H1 (cell line): ENCODE results near the gene OR4P4. TPM values are rescaled to one million over a fixed set of nuclear protein-coding genes. Genes with fewer than 3 reads are reported as not detected.

Source experiments
- CTCF ChIA-PET: fragments of 300-600 bp; sonication (Branson Sonifier 250); formaldehyde crosslinking; loops from one replicate; lab custom pipeline; 2021; ENCODE audit not compliant: partially characterized antibody; lab: Charles Lee
- POLR2A ChIA-PET: fragments of 300-600 bp; sonication (Branson Sonifier 250); formaldehyde crosslinking; loops from one replicate; lab custom pipeline; 2021; ENCODE audit warnings: inconsistent platforms; ENCODE audit not compliant: partially characterized antibody; lab: Charles Lee
- DNase-seq, 2 experiments: peaks; one replicate each; pipeline versions ENCODE4 v3.0.0 to v3.0.0-alpha.2; 2010 to 2022; ENCODE audit warnings: low spot score in 2 of 2, low read depth in 1 of 2, mixed read lengths in 1 of 2
- FAIRE-seq: peaks from 2 replicates; lab custom pipeline; 2011; peaks lifted over from hg19 to GRCh38; lab: Jason Lieb, UNC
- H2AFZ ChIP-seq: 2 replicates; pipeline ENCODE4 v1.8.1; 2012; ENCODE audit warnings: low read length, inconsistent platforms
- H2AK5ac ChIP-seq: 2 replicates; pipeline ENCODE4 v1.6.1; 2013; ENCODE audit warnings: low read depth, low read length
- H2BK120ac ChIP-seq: replicated peaks from 2 replicates; pipeline ENCODE3; 2013; ENCODE audit warnings: low read depth, low read length, inconsistent platforms
- H2BK12ac ChIP-seq: 2 replicates; pipeline ENCODE4 v1.6.1; 2013; ENCODE audit warnings: low read depth, low read length
- H2BK15ac ChIP-seq: 2 replicates; pipeline ENCODE4 v1.6.1; 2013; ENCODE audit warnings: low read length
- H2BK20ac ChIP-seq: 2 replicates; pipeline ENCODE4 v1.6.1; 2013; ENCODE audit warnings: low read length
- H2BK5ac ChIP-seq: 2 replicates; pipeline ENCODE4 v1.6.1; 2013; ENCODE audit warnings: low read depth, low read length
- H3K14ac ChIP-seq: 2 replicates; pipeline ENCODE4 v1.6.1; 2013; ENCODE audit warnings: inconsistent platforms; ENCODE audit not compliant: insufficient read length
- H3K18ac ChIP-seq: 2 replicates; pipeline ENCODE4 v1.6.1; 2013; ENCODE audit warnings: low read length; ENCODE audit errors: extremely low read depth
- H3K23ac ChIP-seq: 2 replicates; pipeline ENCODE4 v1.6.1; 2013; ENCODE audit warnings: inconsistent platforms; ENCODE audit not compliant: insufficient read length
- H3K23me2 ChIP-seq: 2 replicates; pipeline ENCODE4 v1.6.1; 2013; ENCODE audit warnings: low read depth, low read length
- H3K27ac ChIP-seq: 2 replicates; pipeline ENCODE4 v1.6.1; 2011; ENCODE audit warnings: low read depth, low read length, inconsistent platforms
- H3K27me3 ChIP-seq, 4 experiments: replicated peaks in 1 of 4; 1 replicate in 1 of 4; 2 replicates in 3 of 4; pipeline versions ENCODE4 v1.6.1 to v1.8.1; 2011 to 2013; ENCODE audit warnings: low read length in 3 of 4, mild to moderate bottlenecking in 3 of 4, inconsistent platforms in 2 of 4, mixed read lengths in 2 of 4, moderate library complexity in 1 of 4; ENCODE audit not compliant: control insufficient read depth in 3 of 4, insufficient read depth in 3 of 4; ENCODE audit errors: extremely low read depth in 1 of 4
- H3K36me3 ChIP-seq, 4 experiments: 2 replicates each; pipeline versions ENCODE4 v1.6.1 to v1.8.1; 2011 to 2013; ENCODE audit warnings: mild to moderate bottlenecking in 4 of 4, low read length in 3 of 4, moderate library complexity in 2 of 4, control low read depth in 1 of 4, inconsistent platforms in 1 of 4; ENCODE audit not compliant: insufficient read depth in 4 of 4, control insufficient read depth in 2 of 4
- H3K4ac ChIP-seq: replicated peaks from 2 replicates; pipeline ENCODE3; 2013; ENCODE audit warnings: low read length, low read depth, mixed read lengths, inconsistent platforms; ENCODE audit not compliant: insufficient read length
- H3K4me1 ChIP-seq, 4 experiments: replicated peaks in 1 of 4; 1 replicate in 1 of 4; 2 replicates in 3 of 4; pipeline versions ENCODE4 v1.6.1 to v1.8.1; 2011 to 2013; ENCODE audit warnings: low read length in 3 of 4, inconsistent platforms in 2 of 4, mixed read lengths in 1 of 4; ENCODE audit not compliant: insufficient read depth in 4 of 4, control insufficient read depth in 3 of 4
- H3K4me2 ChIP-seq, 2 experiments: 2 replicates each; pipeline versions ENCODE4 v1.6.1 to v1.8.1; 2011 to 2013; ENCODE audit warnings: low read depth in 2 of 2, low read length in 2 of 2, control low read depth in 1 of 2, inconsistent platforms in 1 of 2, mild to moderate bottlenecking in 1 of 2; ENCODE audit not compliant: insufficient read depth in 1 of 2
- H3K4me3 ChIP-seq, 4 experiments: fragments of 200-600, 300-600 bp in 1 of 4; sonication (generic), shearing (Covaris generic), sonication (Bioruptor Twin) in 1 of 4; 2 replicates each; pipeline versions ENCODE4 v1.5.1 to v1.8.1; 2011 to 2016; ENCODE audit warnings: low read length in 4 of 4, low read depth in 3 of 4, control low read depth in 2 of 4, inconsistent platforms in 2 of 4, mild to moderate bottlenecking in 2 of 4, mixed read lengths in 1 of 4, moderate library complexity in 1 of 4; ENCODE audit not compliant: insufficient read depth in 2 of 4; ENCODE audit errors: extremely low read depth in 1 of 4
- H3K56ac ChIP-seq: replicated peaks from 2 replicates; pipeline ENCODE3; 2013; ENCODE audit warnings: low read depth, mild to moderate bottlenecking, mixed read lengths, low read length, inconsistent platforms; ENCODE audit not compliant: insufficient read length
- H3K79me1 ChIP-seq: 2 replicates; pipeline ENCODE4 v1.6.1; 2013; ENCODE audit warnings: low read depth, low read length, control low read depth
- H3K79me2 ChIP-seq, 2 experiments: 2 replicates each; pipeline versions ENCODE4 v1.6.1 to v1.8.1; 2012 to 2013; ENCODE audit warnings: low read length in 2 of 2, mild to moderate bottlenecking in 2 of 2, inconsistent platforms in 1 of 2; ENCODE audit not compliant: insufficient read depth in 2 of 2, control insufficient read depth in 1 of 2
- H3K9ac ChIP-seq, 4 experiments: replicated peaks in 1 of 4; 1 replicate in 1 of 4; 2 replicates in 3 of 4; pipeline versions ENCODE4 v1.6.1 to v1.8.1; 2011 to 2013; ENCODE audit warnings: low read depth in 3 of 4, low read length in 3 of 4, control low read depth in 2 of 4, mild to moderate bottlenecking in 2 of 4, moderate library complexity in 2 of 4, inconsistent platforms in 1 of 4; ENCODE audit errors: extremely low read depth in 1 of 4
- H3K9me3 ChIP-seq, 2 experiments: 2 replicates each; pipeline versions ENCODE4 v1.6.1 to v1.8.1; 2012 to 2013; ENCODE audit warnings: mild to moderate bottlenecking in 2 of 2, moderate library complexity in 2 of 2, control low read depth in 1 of 2, inconsistent platforms in 1 of 2, low read depth in 1 of 2, low read length in 1 of 2, mixed read lengths in 1 of 2; ENCODE audit not compliant: insufficient read depth in 2 of 2
- H4K20me1 ChIP-seq, 2 experiments: replicated peaks in 1 of 2; 2 replicates each; pipeline versions ENCODE3 to v1.8.1; 2011 to 2013; ENCODE audit warnings: inconsistent platforms in 2 of 2, low read length in 2 of 2, mild to moderate bottlenecking in 1 of 2; ENCODE audit not compliant: insufficient read depth in 2 of 2, control insufficient read depth in 1 of 2
- H4K5ac ChIP-seq: 2 replicates; pipeline ENCODE4 v1.6.1; 2013; ENCODE audit warnings: low read length, low read depth, mixed read lengths, inconsistent platforms; ENCODE audit not compliant: insufficient read length
- H4K8ac ChIP-seq: 2 replicates; pipeline ENCODE4 v1.8.0; 2013; ENCODE audit warnings: mild to moderate bottlenecking, moderate library complexity, low read length, inconsistent platforms; ENCODE audit not compliant: insufficient read depth; ENCODE audit errors: extremely low read depth
- H4K91ac ChIP-seq: replicated peaks from 2 replicates; pipeline ENCODE3; 2013; ENCODE audit warnings: low read length, mixed read lengths, inconsistent platforms; ENCODE audit not compliant: insufficient read length
- POU5F1 ChIP-seq: IDR thresholded peaks from 2 replicates; pipeline ENCODE4 v1.6.1; 2011; ENCODE audit warnings: low read depth, mild to moderate bottlenecking, low read length, moderate library complexity
- WGBS, 2 experiments: shearing (Covaris generic) in 1 of 2; methylation state at CpG; one replicate each; pipeline versions ENCODE4 v1.1.6 to v1.1.7; 2013 to 2015; ENCODE audit warnings: low lambda C conversion rate in 2 of 2, mixed read lengths in 2 of 2, inconsistent platforms in 1 of 2, low coverage in 1 of 2, missing lambda C conversion rate in 1 of 2; ENCODE audit not compliant: insufficient replicate concordance in 2 of 2, insufficient coverage in 1 of 2, insufficient read length in 1 of 2; ENCODE audit errors: extremely low coverage in 1 of 2, missing lambda C conversion rate in 1 of 2; 5-methylcytosine and 5-hydroxymethylcytosine counted together
- polyA plus RNA-seq, 7 experiments: library from polyadenylated mRNA; depleted of rRNA in 3 of 7; stranded (reverse) in 5 of 7; unstranded in 2 of 7; fragments of >200 nt in 5 of 7; fragments of 200-250 nt in 2 of 7; gene quantifications; 1 replicate in 5 of 7; 2 replicates in 1 of 7; 4 replicates in 1 of 7; pipeline versions ENCODE4 v1.2.1 to v1.2.3, GENCODE V29; 2011 to 2013; ENCODE audit warnings: missing spikeins in 2 of 7, mixed read lengths in 2 of 7
- total RNA-seq: library from RNA; stranded (reverse); fragmentation: NEBNext Ultra II Directional; extraction: Animal tissue kit (Norgen Biotek cat#: 25700); gene quantifications from 2 replicates; pipeline ENCODE4 v1.2.1, GENCODE V29; 2021

The OR4P4 gene
- total and polyA plus RNA-seq, 2 of the 8 experiments (the other 6 are each of a cell fraction or from before 2014, with no cell fraction given): not detected

- TF ChIP-seq POU5F1: no peak
- FAIRE-seq: no peak
- no peak within 1 kb of the TSS for H2AFZ ChIP-seq
- no peaks in the 10 kb centered on the region for H3K79me2 ChIP-seq
- WGBS, 2 experiments: 84% methylated on average over 2 of the region's 2 CpGs; no CpG with 5 or more reads in 1 of the 2 experiments
- no peak within 1 kb of the TSS for H2AK5ac ChIP-seq
- no peak within 1 kb of the TSS for H2BK15ac ChIP-seq
- peaks cover 15 to 20% of the 10 kb centered on the region in 2 experiments for H3K9me3 ChIP-seq
- no peaks in the 10 kb centered on the region for H4K20me1 ChIP-seq
- H3K4ac ChIP-seq: no peak within 1 kb of the TSS
- H3K79me1 ChIP-seq: no peaks in the 10 kb centered on the region
- no peak within 1 kb of the TSS for H3K56ac ChIP-seq
- no peak within 1 kb of the TSS for H3K23ac ChIP-seq
- H3K14ac ChIP-seq: no peak within 1 kb of the TSS
- no peaks in the 10 kb centered on the region for H3K27me3 ChIP-seq
- no peak within 1 kb of the TSS for H3K4me2 ChIP-seq
- no peak within 1 kb of the TSS for H2BK20ac ChIP-seq
- POLR2A ChIA-PET: no interaction called here
- no peak within 1 kb of the TSS for H2BK120ac ChIP-seq
- no peak within 1 kb of the TSS for H2BK5ac ChIP-seq
- no peaks in the 10 kb centered on the region for H3K36me3 ChIP-seq
- H3K18ac ChIP-seq: no peak within 1 kb of the TSS
- no peak within 1 kb of the TSS for H4K5ac ChIP-seq
- H3K9ac ChIP-seq: no peak within 1 kb of the TSS
- no peak within 1 kb of the TSS for H2BK12ac ChIP-seq
- H3K27ac ChIP-seq: no peak within 1 kb of the TSS
- no peaks in the 10 kb centered on the region for H3K4me1 ChIP-seq
- no peak within 1 kb of the TSS for H3K4me3 ChIP-seq
- DNase-seq: no peak
- no peaks in the 10 kb centered on the region for H3K23me2 ChIP-seq
- no peak within 1 kb of the TSS for H4K8ac ChIP-seq
- H4K91ac ChIP-seq: no peak within 1 kb of the TSS
- CTCF ChIA-PET: no interaction called here
Observed at GRCh38 chr11:55648027-55648426, 13.1 kb downstream of the OR4P4 start, which contains the start of gene OR4S2. OR4S2 (plus strand) TSS chr11:55648327; CDS start chr11:55650904, 2,577 bp downstream.
